Heart left ventricle (tissue), 13 donors: ENCODE measurements around the gene LONP1.

Experiments
- POLR2A ChIP-seq, 2 donors: fragments of 450-650 bp; IDR thresholded peaks; one replicate each; pipeline ENCODE4 v1.6.1; 2017; ENCODE audit warnings: antibody characterized with exemption in 2 of 2, mild to moderate bottlenecking in 2 of 2, moderate library complexity in 2 of 2
- TF ChIP-seq, protein P1 (sequence below), 12 donors: fragments of 200-600 bp; sonication (generic) in 4 of 12; IDR thresholded peaks; one replicate each; pipeline versions ENCODE4 v1.5.0 to v1.8.0; 2018 to 2022; ENCODE audit warnings: antibody characterized with exemption in 12 of 12, mild to moderate bottlenecking in 5 of 12
- donor health status: ischemic (EF 13 %, LVEDD 7.1; RV severe dilation, severe dysfunction).
- donor health status: DM: no; HTN: yes; CAD: no.
- donor health status: DM: no; HTN: no; CAD: no.
- donor health status: ischemic (EF 25% LVEDD 6.9; RV normal size, moderate dysfunction).
- donor health status: ischemic (EF 25% LVEDD 5.7; RV mildly dilated, moderate dysfunction).
- donor health status: ischemic (EF 35%, LVEDD 5.7; RV mildly dilated, moderate dysfunction).
- donor health status: nonischemic (EF 11% LVEDD 7.7; RV severe dilation, severe dysfunction).
- donor health status: DM: yes; HTN: yes; CAD: no.
- donor health status: PGD.
- donor health status: ischemic (EF 29% LVEDD 5.4; RV normal size, mild dysfunction).
- donor health status: nonischemic (EF 23%, LVEDD 6.1; RV moderate dilation, normal function).

DNA sequence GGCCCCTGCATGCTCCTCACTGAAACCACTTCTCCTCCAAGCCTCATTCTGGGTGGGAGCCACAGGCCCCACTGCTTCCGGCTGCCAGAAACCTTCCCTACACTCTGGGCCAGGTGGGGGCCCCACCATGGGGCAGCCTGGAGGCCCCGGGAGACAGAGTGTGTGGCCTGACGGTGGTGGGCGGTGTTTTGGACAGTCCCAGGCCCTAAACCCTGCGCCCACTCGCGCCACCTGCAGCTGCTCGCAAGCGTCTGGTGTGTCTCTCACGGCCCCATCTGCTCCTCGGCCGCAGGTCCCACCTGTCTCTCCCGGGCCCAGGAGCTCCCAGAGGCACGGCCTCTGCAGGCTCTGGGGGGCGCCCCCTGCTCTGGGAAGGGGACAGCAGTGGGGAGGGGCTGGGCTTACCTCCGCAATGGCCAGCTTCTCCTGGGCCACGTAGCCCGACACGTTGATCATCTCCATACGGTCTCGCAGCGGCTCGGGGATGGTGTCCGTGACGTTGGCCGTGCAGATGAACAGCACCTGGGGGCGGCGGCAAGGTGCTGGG is 24.2 kb downstream of the LONP1 start:
- TF ChIP-seq, protein P1, sequence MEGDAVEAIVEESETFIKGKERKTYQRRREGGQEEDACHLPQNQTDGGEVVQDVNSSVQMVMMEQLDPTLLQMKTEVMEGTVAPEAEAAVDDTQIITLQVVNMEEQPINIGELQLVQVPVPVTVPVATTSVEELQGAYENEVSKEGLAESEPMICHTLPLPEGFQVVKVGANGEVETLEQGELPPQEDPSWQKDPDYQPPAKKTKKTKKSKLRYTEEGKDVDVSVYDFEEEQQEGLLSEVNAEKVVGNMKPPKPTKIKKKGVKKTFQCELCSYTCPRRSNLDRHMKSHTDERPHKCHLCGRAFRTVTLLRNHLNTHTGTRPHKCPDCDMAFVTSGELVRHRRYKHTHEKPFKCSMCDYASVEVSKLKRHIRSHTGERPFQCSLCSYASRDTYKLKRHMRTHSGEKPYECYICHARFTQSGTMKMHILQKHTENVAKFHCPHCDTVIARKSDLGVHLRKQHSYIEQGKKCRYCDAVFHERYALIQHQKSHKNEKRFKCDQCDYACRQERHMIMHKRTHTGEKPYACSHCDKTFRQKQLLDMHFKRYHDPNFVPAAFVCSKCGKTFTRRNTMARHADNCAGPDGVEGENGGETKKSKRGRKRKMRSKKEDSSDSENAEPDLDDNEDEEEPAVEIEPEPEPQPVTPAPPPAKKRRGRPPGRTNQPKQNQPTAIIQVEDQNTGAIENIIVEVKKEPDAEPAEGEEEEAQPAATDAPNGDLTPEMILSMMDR (IDR thresholded peaks at IDR 0.05): no peak
- TF ChIP-seq POLR2A (IDR thresholded peaks at IDR 0.05): no peak
